Globus pallidus (tissue), 1 donor: ENCODE results near the gene NCKAP1.
"Not testable (repeated sequence)": the region's sequence is repeated elsewhere in the genome, so short reads cannot be mapped to it uniquely, and the experiment has no call there.

ENCODE experiments used
- DNase-seq: peaks from one replicate; pipeline ENCODE4 v3.0.0-alpha.2; 2015; ENCODE audit warnings: low spot score

The NCKAP1 gene

GRCh38 chr2:183037553-183038340 is 510 bp downstream of the NCKAP1 start:
- peak; percentile 31 for DNase-seq

GRCh38 chr2:183037074-183037552 is 1.1 kb downstream of the NCKAP1 start:
- DNase-seq, result no peak

- no peak for DNase-seq
Measured at GRCh38 chr2:183035954-183036669, 2.1 kb downstream of the NCKAP1 start.

GRCh38 chr2:183035298-183035953 is 2.8 kb downstream of the NCKAP1 start:
- no peak for DNase-seq

GRCh38 chr2:183034806-183035205 is 3.5 kb downstream of the NCKAP1 start:
- DNase-seq, result no peak

GRCh38 chr2:183033951-183034350 is 4.3 kb downstream of the NCKAP1 start:
- no peak for DNase-seq

GRCh38 chr2:183031911-183032794 is 6.1 kb downstream of the NCKAP1 start:
- DNase-seq, result no peak

GRCh38 chr2:183029219-183029618 is 9.0 kb downstream of the NCKAP1 start:
- DNase-seq, result no peak

- no peak for DNase-seq
Measured at GRCh38 chr2:183028108-183028507, 10.1 kb downstream of the NCKAP1 start.

GRCh38 chr2:183027443-183027842 is 10.8 kb downstream of the NCKAP1 start:
- DNase-seq, result no peak

- DNase-seq, result no peak
Measured at GRCh38 chr2:183026424-183026823, 11.8 kb downstream of the NCKAP1 start.

GRCh38 chr2:183025993-183026392 is 12.3 kb downstream of the NCKAP1 start:
- DNase-seq, result no peak

GRCh38 chr2:183024339-183025095 is 13.7 kb downstream of the NCKAP1 start:
- no peak for DNase-seq

GRCh38 chr2:183022711-183023110 is 15.5 kb downstream of the NCKAP1 start:
- DNase-seq, result no peak

GRCh38 chr2:183021613-183022012 is 16.6 kb downstream of the NCKAP1 start:
- DNase-seq, result no peak

- DNase-seq, result no peak
Measured at GRCh38 chr2:183019718-183020442, 18.4 kb downstream of the NCKAP1 start.

- not testable (repeated sequence) for DNase-seq
Measured at GRCh38 chr2:183017845-183018244, 20.4 kb downstream of the NCKAP1 start.

GRCh38 chr2:183014005-183014404 is 24.3 kb downstream of the NCKAP1 start:
- DNase-seq, result no peak

GRCh38 chr2:183011743-183012142 is 26.5 kb downstream of the NCKAP1 start:
- no peak for DNase-seq

- DNase-seq, result no peak
Measured at GRCh38 chr2:183010112-183010511, 28.1 kb downstream of the NCKAP1 start.
